Nephron progenitor cell (in vitro differentiated cells): Measurements from ENCODE around the gene ZNF236.
A peak's percentile ranks its signal among the peaks of the same experiment; 100 is the strongest.
"Not testable (repeated sequence)": the region's sequence is repeated elsewhere in the genome, so short reads cannot be mapped to it uniquely, and the experiment has no call there.

Experiments used
- DNase-seq: peaks from one replicate; pipeline ENCODE4 v3.0.0; 2021
- H3K27ac Mint-ChIP-seq: 2 replicates; pipeline ENCODE4 v1.8.0; 2021; ENCODE audit warnings: mild to moderate bottlenecking, moderate library complexity, mixed read lengths
- H3K27me3 Mint-ChIP-seq: 2 replicates; pipeline ENCODE4 v1.8.0; 2021; ENCODE audit warnings: mild to moderate bottlenecking, low read depth, mixed read lengths; ENCODE audit not compliant: poor library complexity
- H3K36me3 Mint-ChIP-seq: 2 replicates; pipeline ENCODE4 v1.8.0; 2021; ENCODE audit warnings: low read depth, mixed read lengths
- H3K4me1 Mint-ChIP-seq: 2 replicates; pipeline ENCODE4 v1.8.0; 2021; ENCODE audit warnings: mixed read lengths
- H3K4me3 Mint-ChIP-seq: 2 replicates; pipeline ENCODE4 v1.8.0; 2021; ENCODE audit warnings: mild to moderate bottlenecking, moderate library complexity, mixed read lengths
- H3K9me3 Mint-ChIP-seq: 2 replicates; pipeline ENCODE4 v1.8.0; 2021; ENCODE audit warnings: mild to moderate bottlenecking, moderate library complexity, mixed read lengths
- TF ChIP-seq, protein P1 (sequence below): fragments of 200-600 bp; sonication (generic); IDR thresholded peaks from 2 replicates; pipeline ENCODE4 v1.5.0; 2021; ENCODE audit warnings: antibody characterized with exemption

Gene ZNF236

DNA sequence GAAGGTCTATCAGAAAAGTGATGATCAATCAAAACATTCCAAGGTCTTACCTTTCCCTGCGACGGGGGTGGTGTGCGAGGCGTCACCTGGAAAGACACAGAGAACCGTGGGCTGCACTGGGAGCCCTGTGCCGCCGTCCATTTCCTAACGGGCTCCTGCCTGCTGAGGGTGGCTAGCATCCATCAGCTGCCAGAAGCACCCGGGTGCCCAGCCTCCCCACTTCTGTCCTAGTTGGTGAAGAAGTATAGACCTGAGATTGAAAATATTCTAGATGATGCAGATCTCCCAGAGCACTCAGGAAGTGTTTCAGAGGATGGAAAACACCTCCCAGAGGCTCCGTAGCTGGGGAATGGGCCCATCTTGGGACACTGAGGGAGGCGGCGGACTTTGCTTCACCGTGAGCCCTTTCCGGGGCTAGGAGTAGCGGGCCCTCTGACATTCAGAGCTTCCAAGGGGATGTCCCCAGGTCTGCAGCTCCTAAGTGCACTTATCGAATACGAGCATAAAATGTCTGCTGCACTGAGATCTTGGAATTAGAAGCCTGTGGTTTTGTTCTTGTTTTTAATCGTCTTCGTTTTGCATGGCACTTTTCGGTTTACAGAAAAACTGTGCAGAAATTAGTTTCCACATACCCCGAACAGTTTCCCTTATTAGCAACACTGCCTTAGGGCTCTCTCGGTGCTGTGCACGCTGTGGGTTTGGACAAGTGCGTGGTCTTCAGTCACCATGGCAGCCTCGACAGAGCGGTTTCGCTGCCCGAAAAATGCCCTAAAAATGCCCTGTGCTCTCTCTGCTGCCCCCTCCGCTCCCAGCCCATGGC is 166.7 kb downstream of the ZNF236 start:
- no peak for DNase-seq
- Mint-ChIP-seq H3K4me3 (no peak overlapping the region), H3K9me3 (no peaks in the 10 kb centered on the region), H3K4me1 (peaks cover 46% of the 10 kb centered on the region), H3K36me3 (no peaks in the 10 kb centered on the region), H3K27ac (peak overlapping the region; percentile 37), H3K27me3 (peaks cover 16% of the 10 kb centered on the region)
- TF ChIP-seq, protein P1, sequence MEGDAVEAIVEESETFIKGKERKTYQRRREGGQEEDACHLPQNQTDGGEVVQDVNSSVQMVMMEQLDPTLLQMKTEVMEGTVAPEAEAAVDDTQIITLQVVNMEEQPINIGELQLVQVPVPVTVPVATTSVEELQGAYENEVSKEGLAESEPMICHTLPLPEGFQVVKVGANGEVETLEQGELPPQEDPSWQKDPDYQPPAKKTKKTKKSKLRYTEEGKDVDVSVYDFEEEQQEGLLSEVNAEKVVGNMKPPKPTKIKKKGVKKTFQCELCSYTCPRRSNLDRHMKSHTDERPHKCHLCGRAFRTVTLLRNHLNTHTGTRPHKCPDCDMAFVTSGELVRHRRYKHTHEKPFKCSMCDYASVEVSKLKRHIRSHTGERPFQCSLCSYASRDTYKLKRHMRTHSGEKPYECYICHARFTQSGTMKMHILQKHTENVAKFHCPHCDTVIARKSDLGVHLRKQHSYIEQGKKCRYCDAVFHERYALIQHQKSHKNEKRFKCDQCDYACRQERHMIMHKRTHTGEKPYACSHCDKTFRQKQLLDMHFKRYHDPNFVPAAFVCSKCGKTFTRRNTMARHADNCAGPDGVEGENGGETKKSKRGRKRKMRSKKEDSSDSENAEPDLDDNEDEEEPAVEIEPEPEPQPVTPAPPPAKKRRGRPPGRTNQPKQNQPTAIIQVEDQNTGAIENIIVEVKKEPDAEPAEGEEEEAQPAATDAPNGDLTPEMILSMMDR: no peak

DNA sequence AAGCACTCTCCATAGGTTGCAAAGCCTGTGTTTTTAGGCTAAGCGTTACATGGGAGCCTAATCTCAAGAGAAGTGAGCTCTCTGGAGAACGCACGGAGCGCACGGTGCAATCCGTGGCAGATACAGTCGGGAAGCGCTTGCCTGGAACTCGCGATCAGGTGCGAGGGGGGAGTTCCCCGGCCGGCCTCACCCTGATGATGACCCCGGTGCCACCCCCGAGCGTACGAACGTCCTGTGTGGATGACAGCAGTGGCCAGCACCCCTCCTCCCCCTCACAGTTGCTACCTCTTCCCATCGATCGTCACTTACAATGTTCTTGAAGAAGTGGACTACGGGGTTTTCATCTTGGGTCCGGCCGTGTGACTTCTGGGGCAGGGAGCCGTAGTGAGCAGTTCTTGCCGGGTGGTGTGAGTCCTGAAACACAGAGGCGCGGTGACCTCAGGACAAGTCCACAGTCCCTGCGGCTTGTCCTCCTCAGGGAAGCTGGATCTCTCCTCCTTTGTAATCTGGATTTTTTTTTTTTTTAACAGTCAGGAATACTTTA is 167.4 kb downstream of the ZNF236 start:
- H3K36me3 Mint-ChIP-seq: no peaks in the 10 kb centered on the region
- TF ChIP-seq, protein P1: no peak

DNA sequence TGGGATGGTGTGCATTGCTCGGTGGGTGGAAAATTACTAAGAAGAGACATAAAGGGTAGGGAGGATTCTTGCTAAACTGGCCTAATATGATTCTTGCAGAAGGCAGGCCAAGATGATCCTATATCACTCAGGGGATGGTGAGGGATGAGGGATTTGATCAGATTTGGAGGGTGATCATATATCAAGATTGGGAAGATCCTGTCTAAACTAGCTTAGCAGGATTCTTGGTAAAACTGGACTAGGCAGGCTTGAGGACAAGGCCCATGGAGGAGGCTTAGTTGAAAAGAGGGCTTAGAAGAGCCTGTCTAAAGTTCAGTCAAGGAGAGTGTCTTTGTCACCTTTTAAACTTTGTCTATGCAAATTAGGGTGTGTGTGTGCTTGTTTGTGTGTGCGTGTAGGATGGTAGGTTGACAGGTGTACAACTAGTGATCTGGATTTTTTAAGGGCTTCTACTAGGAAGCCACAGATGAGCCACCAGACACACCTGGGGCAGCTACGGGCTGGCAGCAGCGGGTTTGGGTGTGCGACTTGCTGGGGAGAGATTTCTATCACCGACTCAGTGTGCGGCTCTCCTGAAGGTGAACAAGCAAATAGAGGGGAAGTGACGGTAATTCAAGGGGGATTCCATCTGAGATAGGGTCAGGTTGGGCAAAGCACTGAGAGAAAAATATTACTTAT is 168.1 kb downstream of the ZNF236 start:
- DNase-seq, H3K4me3 Mint-ChIP-seq, H3K9me3 Mint-ChIP-seq, H3K36me3 Mint-ChIP-seq, H3K27ac Mint-ChIP-seq: not testable (repeated sequence)
- Mint-ChIP-seq H3K4me1 (peaks cover 57% of the 10 kb centered on the region), H3K27me3 (peaks cover 16% of the 10 kb centered on the region)

More for the DNA sequence above, 167.4 kb downstream of the ZNF236 start:
- peaks cover 16% of the 10 kb centered on the region for H3K27me3 Mint-ChIP-seq
- no peak for DNase-seq
- peaks cover 52% of the 10 kb centered on the region for H3K4me1 Mint-ChIP-seq
- H3K9me3 Mint-ChIP-seq: no peaks in the 10 kb centered on the region
- peak overlapping the region; percentile 37 for H3K27ac Mint-ChIP-seq
- H3K4me3 Mint-ChIP-seq: no peak overlapping the region

DNA sequence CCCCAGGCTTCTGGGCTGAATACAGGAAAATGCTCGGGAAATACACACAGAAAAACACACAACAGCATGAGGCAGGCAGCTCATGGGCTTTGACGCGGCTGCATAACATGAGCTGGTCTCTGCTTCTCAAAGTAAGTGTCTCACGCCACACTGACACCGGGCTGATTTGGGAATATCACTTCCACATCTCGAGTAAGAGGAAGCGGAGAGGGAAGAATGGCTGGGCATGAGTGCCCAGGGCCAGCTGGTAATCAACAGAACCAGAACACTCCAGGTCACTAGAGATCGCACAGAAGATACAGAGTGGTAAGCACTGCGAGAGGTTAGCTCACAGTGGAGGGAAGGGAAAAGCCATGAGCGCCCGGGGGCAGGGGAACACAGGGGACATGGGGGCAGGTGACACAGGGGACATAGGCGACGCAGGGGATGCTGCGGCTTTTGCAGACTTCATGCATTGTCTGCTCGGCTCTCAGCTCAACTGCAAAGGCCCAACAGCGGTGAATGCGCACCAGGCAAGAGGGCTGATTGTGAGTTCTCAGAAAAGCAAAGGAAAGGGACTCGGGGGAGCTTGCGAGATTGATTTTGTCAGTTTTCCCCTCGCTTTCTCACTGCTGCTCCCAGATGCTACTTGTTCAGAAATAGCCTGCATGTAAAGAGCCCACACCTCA is 168.8 kb downstream of the ZNF236 start:
- no peaks in the 10 kb centered on the region for H3K9me3 Mint-ChIP-seq
- H3K27me3 Mint-ChIP-seq: peaks cover 20% of the 10 kb centered on the region
- H3K4me1 Mint-ChIP-seq: peaks cover 62% of the 10 kb centered on the region
- DNase-seq: no peak
- H3K36me3 Mint-ChIP-seq: no peaks in the 10 kb centered on the region
- no peak overlapping the region for H3K27ac Mint-ChIP-seq
- no peak overlapping the region for H3K4me3 Mint-ChIP-seq
- TF ChIP-seq, protein P1: no peak

DNA sequence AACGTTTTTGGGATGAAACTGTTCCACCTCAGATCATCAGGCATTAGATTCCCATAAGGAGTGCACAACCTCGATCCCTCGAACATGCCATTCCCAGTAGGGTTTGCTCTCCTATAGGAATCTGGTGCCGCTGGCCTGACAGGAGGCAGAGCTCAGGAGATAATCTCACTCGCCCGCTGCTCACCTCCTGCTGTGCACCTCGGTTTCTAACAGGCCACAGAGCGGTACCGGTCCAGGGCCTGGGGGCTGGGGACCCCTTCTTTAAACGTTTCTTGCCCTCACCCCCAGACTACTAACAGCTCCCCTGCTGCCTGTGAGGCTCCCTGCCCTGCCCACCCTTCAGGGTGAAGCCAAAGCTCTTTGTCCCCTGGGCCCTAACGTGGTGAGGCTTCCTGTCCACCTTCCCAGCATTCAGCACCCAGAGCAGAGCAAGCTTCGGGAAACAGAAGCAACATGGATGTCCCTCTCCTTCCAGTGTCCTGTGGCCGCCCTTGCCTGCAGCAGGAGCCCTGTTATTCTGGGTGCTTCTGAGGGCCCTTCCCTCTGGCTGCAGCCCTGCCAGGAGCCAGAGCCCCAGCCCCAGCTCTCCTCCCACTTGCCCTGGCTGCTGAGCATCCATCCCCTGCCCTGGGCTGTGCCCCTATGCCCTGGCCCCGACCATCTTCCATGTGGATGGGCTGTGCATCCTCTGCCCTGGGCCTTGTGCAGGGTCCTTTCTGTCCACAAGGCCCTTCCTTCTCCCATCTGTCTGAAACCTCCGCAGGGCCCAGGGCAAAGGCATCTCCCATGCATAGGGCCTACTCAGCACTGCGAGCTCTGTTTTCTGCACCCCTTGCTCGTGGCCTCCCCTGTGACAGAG is 170.1 kb downstream of the ZNF236 start:
- TF ChIP-seq, protein P1: no peak
- H3K9me3 Mint-ChIP-seq: no peaks in the 10 kb centered on the region
- H3K4me1 Mint-ChIP-seq: peaks cover 62% of the 10 kb centered on the region
- H3K27ac Mint-ChIP-seq: no peak overlapping the region
- H3K36me3 Mint-ChIP-seq: no peaks in the 10 kb centered on the region
- DNase-seq: no peak
- H3K27me3 Mint-ChIP-seq: peaks cover 13% of the 10 kb centered on the region
- no peak overlapping the region for H3K4me3 Mint-ChIP-seq
